Measurements from ENCODE around the gene CACYBP. TPM values are rescaled to one million over a fixed set of nuclear protein-coding genes. Genes with fewer than 3 reads are reported as not detected.

The CACYBP gene
- total RNA-seq, 1 donor from 2014 or later, result 95.0 TPM

GRCh38 chr1:174995916-174996315 lies 3.8 kb upstream of the CACYBP start:
- TF ChIP-seq CTCF (IDR thresholded peaks at IDR 0.05; ENCODE audit: insufficient read depth, low read depth, low read length), result no peak
- no peak for TF ChIP-seq EZH2 (IDR thresholded peaks at IDR 0.05; ENCODE audit: insufficient read depth, low read length)
- Histone ChIP-seq H3K9me3 (ENCODE audit: insufficient read depth, low read depth, low read length) (no peaks in the 10 kb centered on the region), H3K9ac (ENCODE audit: low read length) (no peak overlapping the region), H3K27me3 (ENCODE audit: insufficient read depth, low read length) (no peaks in the 10 kb centered on the region), H3K36me3 (ENCODE audit: insufficient read depth, low read length) (no peaks in the 10 kb centered on the region), H3K27ac (ENCODE audit: low read depth, low read length) (no peak overlapping the region), H3K4me3 (ENCODE audit: insufficient read depth, low read depth, low read length) (no peak overlapping the region), H3K79me2 (ENCODE audit: insufficient read depth, low read length) (peaks cover 10% of the 10 kb centered on the region), H3K4me2 (ENCODE audit: low read length) (no peak overlapping the region), H4K20me1 (ENCODE audit: insufficient read depth, low read length) (no peaks in the 10 kb centered on the region), H2AFZ (ENCODE audit: low read depth, low read length) (no peak overlapping the region), H3K4me1 (ENCODE audit: insufficient read depth, low read length) (peaks cover 19% of the 10 kb centered on the region)
- DNase-seq (ENCODE audit: low read depth) (peak; percentile 57), FAIRE-seq (no peak)
- Mint-ChIP-seq H3K4me3 (ENCODE audit: unreplicated experiment) (no peak overlapping the region), H3K9me3 (ENCODE audit: unreplicated experiment) (no peaks in the 10 kb centered on the region), H3K27ac (ENCODE audit: unreplicated experiment) (no peak overlapping the region), H3K36me3 (ENCODE audit: low read depth, unreplicated experiment) (no peaks in the 10 kb centered on the region), H3K27me3 (ENCODE audit: low read depth, unreplicated experiment) (no peaks in the 10 kb centered on the region), H3K4me1 (ENCODE audit: low read depth, unreplicated experiment) (peaks cover 4% of the 10 kb centered on the region)

- no peak overlapping the region for H3K27ac Mint-ChIP-seq (ENCODE audit: unreplicated experiment)
- FAIRE-seq, result no peak
- no peaks in the 10 kb centered on the region for H3K27me3 ChIP-seq (ENCODE audit: insufficient read depth, low read length)
Measured at GRCh38 chr1:174996476-174996875, 3.3 kb upstream of the CACYBP start.

More at GRCh38 chr1:174996476-174996875, 3.3 kb upstream of the CACYBP start:
- Histone ChIP-seq H3K9ac (ENCODE audit: low read length) (no peak overlapping the region), H2AFZ (ENCODE audit: low read depth, low read length) (no peak overlapping the region), H4K20me1 (ENCODE audit: insufficient read depth, low read length) (peaks cover 3% of the 10 kb centered on the region), H3K79me2 (ENCODE audit: insufficient read depth, low read length) (peaks cover 16% of the 10 kb centered on the region), H3K36me3 (ENCODE audit: insufficient read depth, low read length) (no peaks in the 10 kb centered on the region), H3K4me3 (ENCODE audit: insufficient read depth, low read depth, low read length) (no peak overlapping the region), H3K9me3 (ENCODE audit: insufficient read depth, low read depth, low read length) (no peaks in the 10 kb centered on the region), H3K4me1 (ENCODE audit: insufficient read depth, low read length) (peaks cover 19% of the 10 kb centered on the region), H3K4me2 (ENCODE audit: low read length) (no peak overlapping the region), H3K27ac (ENCODE audit: low read depth, low read length) (no peak overlapping the region)
- H3K4me3 Mint-ChIP-seq (ENCODE audit: unreplicated experiment), result no peak overlapping the region
- H3K27me3 Mint-ChIP-seq (ENCODE audit: low read depth, unreplicated experiment), result no peaks in the 10 kb centered on the region
- H3K4me1 Mint-ChIP-seq (ENCODE audit: low read depth, unreplicated experiment), result peaks cover 4% of the 10 kb centered on the region
- peak; percentile 51 for DNase-seq (ENCODE audit: low read depth)
- no peak for TF ChIP-seq CTCF (IDR thresholded peaks at IDR 0.05; ENCODE audit: insufficient read depth, low read depth, low read length)
- TF ChIP-seq EZH2 (IDR thresholded peaks at IDR 0.05; ENCODE audit: insufficient read depth, low read length), result no peak
- no peaks in the 10 kb centered on the region for H3K9me3 Mint-ChIP-seq (ENCODE audit: unreplicated experiment)
- H3K36me3 Mint-ChIP-seq (ENCODE audit: low read depth, unreplicated experiment), result no peaks in the 10 kb centered on the region

Data from astrocyte (in vitro differentiated cells and primary cell).